Neural progenitor cell (in vitro differentiated cells): ENCODE data around the gene TOX2. TPM values are rescaled to one million over a fixed set of nuclear protein-coding genes. Genes with fewer than 3 reads are reported as not detected.

Experiments used
- DNase-seq: peaks from one replicate; pipeline ENCODE4 v3.0.0-alpha.2; 2016; ENCODE audit warnings: low spot score
- H2AFZ ChIP-seq: fragments of 200-600 bp; sonication (generic); replicated peaks from 2 replicates; pipeline ENCODE4 v1.6.1; 2016; ENCODE audit warnings: antibody characterized with exemption
- H3F3A ChIP-seq: fragments of 200-600 bp; sonication (generic); 2 replicates; pipeline ENCODE4 v1.6.1; 2016; ENCODE audit warnings: antibody characterized with exemption, low read depth
- H3K27ac ChIP-seq: fragments of 200-600 bp; sonication (generic); 2 replicates; pipeline ENCODE4 v1.5.1; 2016; ENCODE audit warnings: mild to moderate bottlenecking
- H3K27me3 ChIP-seq: fragments of 200-600 bp; sonication (generic); 2 replicates; pipeline ENCODE4 v1.6.1; 2016; ENCODE audit warnings: mild to moderate bottlenecking, moderate library complexity
- H3K36me3 ChIP-seq: fragments of 200-600 bp; sonication (generic); 2 replicates; pipeline ENCODE4 v1.5.1; 2016
- H3K4me1 ChIP-seq: fragments of 200-600 bp; sonication (generic); 2 replicates; pipeline ENCODE4 v1.6.1; 2016; ENCODE audit warnings: mixed run types
- H3K4me2 ChIP-seq: fragments of 200-600 bp; sonication (generic); 2 replicates; pipeline ENCODE4 v1.6.1; 2016
- H3K4me3 ChIP-seq: fragments of 200-600 bp; sonication (generic); 2 replicates; pipeline ENCODE4 v1.5.1; 2016
- H3K79me2 ChIP-seq: fragments of 200-600 bp; sonication (generic); 2 replicates; pipeline ENCODE4 v1.6.1; 2016; ENCODE audit warnings: low read depth
- H3K9ac ChIP-seq: fragments of 200-600 bp; sonication (generic); 2 replicates; pipeline ENCODE4 v1.6.1; 2016
- H3K9me3 ChIP-seq: fragments of 200-600 bp; sonication (generic); 2 replicates; pipeline ENCODE4 v1.5.1; 2016; ENCODE audit warnings: low read depth
- H4K20me1 ChIP-seq: fragments of 200-600 bp; sonication (generic); 2 replicates; pipeline ENCODE4 v1.6.1; 2016; ENCODE audit warnings: low read depth
- H3K27ac Mint-ChIP-seq: 3 replicates; pipeline ENCODE4 v1.8.0; 2021; ENCODE audit warnings: mixed read lengths
- H3K27me3 Mint-ChIP-seq: 2 replicates; pipeline ENCODE4 v1.8.0; 2022; ENCODE audit warnings: low read depth, mild to moderate bottlenecking, inconsistent platforms, moderate library complexity, mixed read lengths; ENCODE audit not compliant: insufficient read depth
- H3K36me3 Mint-ChIP-seq: 3 replicates; pipeline ENCODE4 v1.8.0; 2021; ENCODE audit warnings: mixed read lengths
- H3K4me1 Mint-ChIP-seq: 3 replicates; pipeline ENCODE4 v1.8.0; 2021; ENCODE audit warnings: mixed read lengths
- H3K4me3 Mint-ChIP-seq: 3 replicates; pipeline ENCODE4 v1.8.0; 2021; ENCODE audit warnings: mild to moderate bottlenecking, moderate library complexity, mixed read lengths
- H3K9me3 Mint-ChIP-seq: 3 replicates; pipeline ENCODE4 v1.8.0; 2020; ENCODE audit warnings: mixed read lengths
- CTCF ChIP-seq: fragments of 200-600 bp; sonication (generic); IDR thresholded peaks from 2 replicates; pipeline ENCODE4 v1.5.1; 2017; ENCODE audit warnings: antibody characterized with exemption, mild to moderate bottlenecking
- EZH2 ChIP-seq: fragments of 200-600 bp; sonication (generic); IDR thresholded peaks from 2 replicates; pipeline ENCODE4 v1.6.1; 2017; ENCODE audit warnings: antibody characterized with exemption, mild to moderate bottlenecking, moderate library complexity
- EZH2phosphoT487 ChIP-seq: fragments of 200-600 bp; sonication (generic); IDR thresholded peaks from 2 replicates; pipeline ENCODE4 v1.6.1; 2017; ENCODE audit warnings: antibody characterized with exemption
- total RNA-seq: library from RNA; depleted of rRNA; stranded (reverse); fragments of >200 nt; gene quantifications from 2 replicates; pipeline ENCODE4 v1.2.3, GENCODE V29; 2015; ENCODE audit warnings: low replicate concordance

The TOX2 gene
- 1.8 TPM in 1 of 2 replicates, not detected in the other for total RNA-seq

GRCh38 chr20:43914311-43915210 lies at the start of gene TOX2:
TSS of gene TOX2 (plus strand) at chr20:43914852. CDS start at chr20:43914892, 40 bp downstream.
- no peak for TF ChIP-seq EZH2
- no peak for TF ChIP-seq EZH2phosphoT487
- TF ChIP-seq CTCF, result no peak
- Histone ChIP-seq H3K9ac (no peak within 1 kb of the TSS), H3K27ac (no peak within 1 kb of the TSS), H3K9me3 (no peaks in the 10 kb centered on the region), H3F3A (peaks cover 34% of the 10 kb centered on the region), H3K4me3 (peak within 1 kb of the TSS; percentile 67), H3K4me2 (peak within 1 kb of the TSS; percentile 90), H3K4me1 (peaks cover 14% of the 10 kb centered on the region), H4K20me1 (no peaks in the 10 kb centered on the region), H3K79me2 (no peaks in the 10 kb centered on the region), H3K27me3 (peaks cover 60% of the 10 kb centered on the region), H2AFZ (peak within 1 kb of the TSS; percentile 95), H3K36me3 (no peaks in the 10 kb centered on the region)
- peaks cover 22% of the 10 kb centered on the region for H3K9me3 Mint-ChIP-seq
- H3K4me1 Mint-ChIP-seq, result peaks cover 25% of the 10 kb centered on the region
- H3K27me3 Mint-ChIP-seq, result peaks cover 26% of the 10 kb centered on the region
- H3K4me3 Mint-ChIP-seq, result peak within 1 kb of the TSS; percentile 88
- no peaks in the 10 kb centered on the region for H3K36me3 Mint-ChIP-seq
- peak; percentile 83 for DNase-seq
- H3K27ac Mint-ChIP-seq, result no peak within 1 kb of the TSS

- Histone ChIP-seq H2AFZ (no peak overlapping the region), H3K79me2 (no peaks in the 10 kb centered on the region), H3K27ac (no peak overlapping the region), H3K36me3 (no peaks in the 10 kb centered on the region), H3K4me2 (no peak overlapping the region), H3K27me3 (no peaks in the 10 kb centered on the region), H3K4me1 (no peaks in the 10 kb centered on the region), H3K9ac (no peak overlapping the region), H3K9me3 (no peaks in the 10 kb centered on the region), H3F3A (no peaks in the 10 kb centered on the region), H4K20me1 (no peaks in the 10 kb centered on the region), H3K4me3 (no peak overlapping the region)
- H3K36me3 Mint-ChIP-seq, result no peaks in the 10 kb centered on the region
- no peaks in the 10 kb centered on the region for H3K4me1 Mint-ChIP-seq
- H3K4me3 Mint-ChIP-seq, result no peak overlapping the region
- H3K27ac Mint-ChIP-seq, result no peak overlapping the region
- TF ChIP-seq EZH2 (no peak), EZH2phosphoT487 (no peak), CTCF (no peak)
- H3K27me3 Mint-ChIP-seq, result peaks cover 2% of the 10 kb centered on the region
- no peak for DNase-seq
- peaks cover 2% of the 10 kb centered on the region for H3K9me3 Mint-ChIP-seq
Observed at GRCh38 chr20:43868091-43868490, 46.6 kb upstream of the TOX2 start.

GRCh38 chr20:43870484-43870883 lies 44.2 kb upstream of the TOX2 start:
- Histone ChIP-seq H3K4me2 (no peak overlapping the region), H3K36me3 (no peaks in the 10 kb centered on the region), H3K4me1 (no peaks in the 10 kb centered on the region), H3K4me3 (no peak overlapping the region), H3K27ac (no peak overlapping the region), H3F3A (no peaks in the 10 kb centered on the region), H3K27me3 (no peaks in the 10 kb centered on the region), H4K20me1 (no peaks in the 10 kb centered on the region), H3K9ac (no peak overlapping the region), H3K9me3 (no peaks in the 10 kb centered on the region), H2AFZ (no peak overlapping the region), H3K79me2 (no peaks in the 10 kb centered on the region)
- Mint-ChIP-seq H3K27ac (no peak overlapping the region), H3K36me3 (no peaks in the 10 kb centered on the region), H3K9me3 (peaks cover 2% of the 10 kb centered on the region), H3K4me3 (no peak overlapping the region), H3K4me1 (no peaks in the 10 kb centered on the region), H3K27me3 (peaks cover 2% of the 10 kb centered on the region)
- no peak for TF ChIP-seq EZH2
- no peak for TF ChIP-seq CTCF
- TF ChIP-seq EZH2phosphoT487, result no peak
- DNase-seq, result no peak
